Aorta (tissue), 5 donors: ENCODE results near the gene ELFN2. TPM values are rescaled to one million over a fixed set of nuclear protein-coding genes. Genes with fewer than 3 reads are reported as not detected.

ENCODE experiments used
- ATAC-seq: fragments of 200-7000 bp; cut with Tn5 transposase; one replicate; pipeline ENCODE4 v1.9.1; 2022; ENCODE audit warnings: moderate library complexity; ENCODE audit not compliant: low FRiP score
- DNase-seq, 2 donors: peaks; one replicate each; pipeline ENCODE4 v3.0.0-alpha.2; 2020
- H3K27ac ChIP-seq, 2 donors: one replicate each; pipeline ENCODE4 v1.5.1; 2013; ENCODE audit warnings: low read length in 2 of 2, mild to moderate bottlenecking in 2 of 2, moderate library complexity in 2 of 2, control low read depth in 1 of 2, inconsistent platforms in 1 of 2, low read depth in 1 of 2
- H3K27me3 ChIP-seq, 2 donors: one replicate each; pipeline ENCODE4 v1.6.1; 2013; ENCODE audit warnings: control low read depth in 1 of 2, low read length in 1 of 2, mild to moderate bottlenecking in 1 of 2, moderate library complexity in 1 of 2; ENCODE audit not compliant: insufficient read depth in 2 of 2, control insufficient read depth in 1 of 2
- H3K36me3 ChIP-seq, 2 donors: one replicate each; pipeline ENCODE4 v1.6.1; 2013; ENCODE audit warnings: control low read depth in 1 of 2, low read length in 1 of 2, mild to moderate bottlenecking in 1 of 2; ENCODE audit not compliant: insufficient read depth in 2 of 2, control insufficient read depth in 1 of 2
- H3K4me1 ChIP-seq, 2 donors: one replicate each; pipeline ENCODE4 v1.6.1; 2013; ENCODE audit warnings: low read length in 2 of 2, control low read depth in 1 of 2, mild to moderate bottlenecking in 1 of 2, moderate library complexity in 1 of 2; ENCODE audit not compliant: insufficient read depth in 2 of 2, control insufficient read depth in 1 of 2
- H3K4me3 ChIP-seq, 2 donors: one replicate each; pipeline ENCODE4 v1.5.1; 2013; ENCODE audit warnings: low read length in 2 of 2, control low read depth in 1 of 2, mild to moderate bottlenecking in 1 of 2
- H3K9me3 ChIP-seq: one replicate; pipeline ENCODE4 v1.6.1; 2013; ENCODE audit warnings: mild to moderate bottlenecking, low read length; ENCODE audit not compliant: control insufficient read depth
- WGBS, 2 donors: extraction: QIAGEN DNeasy Blood & Tissue Kit; methylation state at CpG; one replicate each; pipeline ENCODE4 v1.1.7; 2013; 5-methylcytosine and 5-hydroxymethylcytosine counted together
- intact Hi-C, 2 donors: fragments of 100-400 bp; cut with DNase I; formaldehyde crosslinking; loops; one replicate each; pipeline versions ENCODE4 v1.14.2 to v1.15.0; 2022
- polyA plus RNA-seq, 2 donors: library from polyadenylated mRNA; stranded (reverse); fragments of 200-250 nt; gene quantifications; one replicate each; pipeline ENCODE4 v1.2.3, GENCODE V29; 2013
- total RNA-seq, 2 donors: library from RNA; stranded (reverse); fragmentation: NEBNext Ultra II Directional; extraction: Animal tissue kit (Norgen Biotek cat#: 25700); gene quantifications; one replicate each; pipeline ENCODE4 v1.2.1, GENCODE V29; 2021
- donor health status: healthy with polysubstance abuse.
- donor health status: Bipolar disorder and iron deficiency.
- donor health status: DM: no; HTN: no; CAD: no.
- donor health status: DM: no; HTN: no; CAD: no.
- donor health status: DM: yes; HTN: yes; CAD: no.

The ELFN2 gene
- total and polyA plus RNA-seq, 4 donors, result 0.06 to 0.24 TPM; not detected in 2

- intact Hi-C loops, result no loop called here
- Histone ChIP-seq H3K36me3 (no peaks in the 10 kb centered on the region), H3K9me3 (no peaks in the 10 kb centered on the region), H3K4me1 (no peaks in the 10 kb centered on the region), H3K27me3 (no peaks in the 10 kb centered on the region), H3K4me3 (no peak overlapping the region), H3K27ac (no peak overlapping the region)
- WGBS, 2 donors, result 70 to 79% methylated on average over 8 of the region's 8 CpGs
- DNase-seq (no peak), ATAC-seq (no peak)
These were observed 9.5 kb downstream of the ELFN2 start for GRCh38 chr22:37417677-37418348.

DNA sequence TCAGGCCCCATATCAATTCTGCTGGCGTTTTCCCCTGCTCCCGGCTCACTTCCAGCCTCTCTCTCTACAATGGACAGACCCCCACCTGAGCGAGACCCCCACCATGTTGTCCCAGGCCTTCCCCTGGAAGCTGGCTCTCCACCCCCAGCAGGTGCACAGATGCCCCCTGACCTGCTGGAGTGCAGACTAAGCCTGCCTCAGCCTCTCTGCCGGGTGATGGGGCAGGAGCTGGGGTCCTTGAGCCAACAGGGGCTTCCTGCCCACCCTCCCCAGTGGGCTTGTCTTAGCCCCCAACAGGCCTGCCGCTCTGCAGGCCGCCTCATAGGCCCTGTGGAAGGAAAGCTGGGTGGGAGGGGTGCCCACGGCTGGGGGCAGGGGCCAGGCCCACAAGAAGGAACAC is 10.0 kb downstream of the ELFN2 start:
- Histone ChIP-seq H3K27me3 (no peaks in the 10 kb centered on the region), H3K27ac (no peak overlapping the region), H3K4me3 (no peak overlapping the region), H3K9me3 (no peaks in the 10 kb centered on the region), H3K4me1 (no peaks in the 10 kb centered on the region), H3K36me3 (no peaks in the 10 kb centered on the region)
- WGBS, 2 donors, result 79 to 84% methylated on average over 7 of the region's 7 CpGs
- no peak for DNase-seq
- no peak for ATAC-seq
- intact Hi-C loops, result no loop called here

- Histone ChIP-seq H3K27me3 (no peaks in the 10 kb centered on the region), H3K9me3 (no peaks in the 10 kb centered on the region), H3K36me3 (no peaks in the 10 kb centered on the region), H3K27ac (no peak overlapping the region), H3K4me3 (no peak overlapping the region), H3K4me1 (no peaks in the 10 kb centered on the region)
- intact Hi-C loops, result no loop called here
- 22 to 24% methylated on average over 14 of the region's 14 CpGs for WGBS, 2 donors
- no peak for DNase-seq
- no peak for ATAC-seq
These were observed 10.5 kb downstream of the ELFN2 start for GRCh38 chr22:37416827-37417226.

DNA sequence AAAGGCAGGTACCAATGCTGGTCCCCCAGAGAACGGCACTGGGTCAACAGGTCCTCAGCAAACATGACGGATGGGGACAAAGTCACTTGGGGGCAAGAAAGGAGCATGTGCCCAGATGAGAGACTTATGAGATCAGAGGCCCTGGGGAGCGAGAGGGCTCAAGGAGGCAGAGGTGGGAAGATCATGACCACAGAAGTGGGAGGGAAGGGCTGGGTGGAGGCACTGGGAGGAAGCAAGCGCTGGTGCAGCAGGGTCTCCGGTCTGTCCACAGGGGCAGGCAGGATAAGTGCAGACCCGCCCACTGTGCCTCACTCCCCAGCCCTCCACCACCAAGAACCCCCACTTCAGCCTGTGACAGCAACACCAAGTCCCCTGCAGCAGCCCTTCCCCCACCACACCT is 10.9 kb downstream of the ELFN2 start:
- no peak overlapping the region for H3K4me3 ChIP-seq
- no peak overlapping the region for H3K27ac ChIP-seq
- DNase-seq (no peak), ATAC-seq (peak; percentile 5)
- H3K27me3 ChIP-seq, result no peaks in the 10 kb centered on the region
- no peaks in the 10 kb centered on the region for H3K36me3 ChIP-seq
- H3K9me3 ChIP-seq, result no peaks in the 10 kb centered on the region
- H3K4me1 ChIP-seq, result no peaks in the 10 kb centered on the region
- WGBS, 2 donors, result 54 to 57% methylated on average over 4 to 6 of the region's 6 CpGs
- intact Hi-C loops, result no loop called here

DNA sequence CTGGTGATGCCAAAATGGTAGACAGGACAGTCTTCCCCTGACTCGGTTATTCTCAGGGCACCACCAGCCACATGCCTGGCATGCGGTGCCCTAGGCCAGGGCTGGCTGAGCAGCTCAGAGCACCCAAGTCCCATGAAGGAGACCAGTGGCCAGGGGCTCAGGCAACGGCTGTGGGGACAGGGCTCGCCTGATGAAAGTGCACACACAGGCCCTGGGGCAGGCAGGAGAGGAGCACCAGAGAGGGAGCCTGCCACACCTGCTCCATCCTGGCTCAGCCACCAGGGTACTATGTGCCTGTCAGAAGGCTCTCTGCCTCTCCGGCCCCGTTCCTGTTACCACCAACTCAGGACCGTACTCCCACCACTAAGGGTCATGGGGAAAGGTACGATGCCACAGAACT is 12.1 kb downstream of the ELFN2 start:
- Histone ChIP-seq H3K4me3 (no peak overlapping the region), H3K36me3 (no peaks in the 10 kb centered on the region), H3K27me3 (no peaks in the 10 kb centered on the region), H3K9me3 (no peaks in the 10 kb centered on the region), H3K4me1 (no peaks in the 10 kb centered on the region), H3K27ac (no peak overlapping the region)
- ATAC-seq (no peak), DNase-seq (no peak)
- WGBS, 2 donors, result 85 to 87% methylated on average over 8 of the region's 8 CpGs
- intact Hi-C loops, result no loop called here

DNA sequence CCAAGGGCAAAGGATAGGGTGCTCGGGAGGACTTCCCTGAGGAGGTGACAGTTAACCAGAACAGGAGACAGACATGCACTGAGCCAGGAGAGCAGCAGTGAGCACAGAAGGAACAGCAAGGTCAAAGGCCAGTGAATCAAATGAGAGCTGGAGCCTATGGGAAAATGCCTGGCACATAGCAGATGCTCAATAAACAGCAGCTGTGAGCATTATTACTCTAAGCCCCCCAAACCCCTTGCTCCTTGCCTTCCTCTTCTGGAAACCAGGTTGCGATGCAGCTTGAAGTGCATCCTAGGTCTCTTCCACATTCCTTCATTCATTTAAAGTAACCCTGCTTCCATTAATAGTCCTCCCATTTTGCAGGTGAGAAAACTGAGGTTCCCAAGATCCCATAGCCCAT is 13.0 kb downstream of the ELFN2 start:
- no peaks in the 10 kb centered on the region for H3K4me1 ChIP-seq
- ATAC-seq, result no peak
- H3K27me3 ChIP-seq, result no peaks in the 10 kb centered on the region
- H3K27ac ChIP-seq, result no peak overlapping the region
- no peak for DNase-seq
- WGBS, 2 donors, result 88 to 89% methylated on average over 2 of the region's 2 CpGs
- intact Hi-C loops, result no loop called here
- H3K9me3 ChIP-seq, result no peaks in the 10 kb centered on the region
- H3K36me3 ChIP-seq, result no peaks in the 10 kb centered on the region
- H3K4me3 ChIP-seq, result no peak overlapping the region

GRCh38 chr22:37413546-37413945 is 13.7 kb downstream of the ELFN2 start:
- no peaks in the 10 kb centered on the region for H3K36me3 ChIP-seq
- intact Hi-C loops, result no loop called here
- H3K9me3 ChIP-seq, result no peaks in the 10 kb centered on the region
- ATAC-seq (no peak), DNase-seq (no peak)
- no peak overlapping the region for H3K27ac ChIP-seq
- no peaks in the 10 kb centered on the region for H3K4me1 ChIP-seq
- no peaks in the 10 kb centered on the region for H3K27me3 ChIP-seq
- WGBS, 2 donors, result 86 to 90% methylated on average over 4 of the region's 4 CpGs
- H3K4me3 ChIP-seq, result no peak overlapping the region

- 75% methylated on average over 15 to 16 of the region's 16 CpGs for WGBS, 2 donors
- intact Hi-C loops, result no loop called here
- no peak overlapping the region for H3K27ac ChIP-seq
- DNase-seq (no peak), ATAC-seq (no peak)
- no peaks in the 10 kb centered on the region for H3K4me1 ChIP-seq
- H3K27me3 ChIP-seq, result no peaks in the 10 kb centered on the region
- no peaks in the 10 kb centered on the region for H3K9me3 ChIP-seq
- no peak overlapping the region for H3K4me3 ChIP-seq
- no peaks in the 10 kb centered on the region for H3K36me3 ChIP-seq
These were observed 14.6 kb downstream of the ELFN2 start for GRCh38 chr22:37412495-37413250.

GRCh38 chr22:37411655-37412054 is 15.6 kb downstream of the ELFN2 start:
- H3K9me3 ChIP-seq, result no peaks in the 10 kb centered on the region
- H3K4me1 ChIP-seq, result no peaks in the 10 kb centered on the region
- WGBS, 2 donors, result 76 to 79% methylated on average over 4 of the region's 4 CpGs
- H3K27ac ChIP-seq, result no peak overlapping the region
- intact Hi-C loops, result no loop called here
- DNase-seq (no peak), ATAC-seq (no peak)
- H3K36me3 ChIP-seq, result no peaks in the 10 kb centered on the region
- no peaks in the 10 kb centered on the region for H3K27me3 ChIP-seq
- H3K4me3 ChIP-seq, result no peak overlapping the region
